HCT116 (cell line): ENCODE measurements around the gene TMEM178B. TPM values are rescaled to one million over a fixed set of nuclear protein-coding genes. Genes with fewer than 3 reads are reported as not detected.

Experiments used
- ATAC-seq: fragments of 200-7000 bp; cut with Tn5 transposase; 2 replicates; pipeline ENCODE4 v1.9.1; 2020; ENCODE audit warnings: mild to moderate bottlenecking, moderate library complexity
- BruUV-seq: library from RNA; stranded (reverse); fragments of 400-500 nt; replicated peaks from 2 replicates; lab custom pipeline; 2021; lab: Mats Ljungman, UMichigan
- CTCF ChIA-PET: fragments of 300-600 bp; sonication (Branson Sonifier 250); formaldehyde crosslinking; loops from one replicate; lab custom pipeline; 2021; ENCODE audit warnings: antibody characterized with exemption; lab: Charles Lee
- POLR2A ChIA-PET: fragments of 300-600, 350-600 bp; sonication (Branson Sonifier 250); formaldehyde crosslinking; loops from one replicate; lab custom pipeline; 2021; ENCODE audit warnings: antibody characterized with exemption; lab: Charles Lee
- RAD21 ChIA-PET, 2 experiments: fragments of 300-600 bp; sonication (Branson Sonifier 250); formaldehyde crosslinking; loops; one replicate each; lab custom pipeline; 2023; ENCODE audit warnings: low total read pairs in 2 of 2; ENCODE audit not compliant: uncharacterized antibody in 2 of 2, unreplicated experiment in 2 of 2, low non-redundant PET in 1 of 2; lab: Charles Lee
- DNase-seq: peaks from one replicate; pipeline ENCODE4 v3.0.0-alpha.2; 2010; ENCODE audit warnings: low read depth, low spot score
- H2AFZ ChIP-seq: fragments of 200-600 bp; shearing (Covaris generic), sonication (generic); 2 replicates; pipeline ENCODE4 v1.6.1; 2017; ENCODE audit warnings: low read depth, mixed run types, mixed read lengths, antibody characterized with exemption, low read length; ENCODE audit not compliant: poor library complexity, severe bottlenecking
- H3K27ac ChIP-seq: 2 replicates; pipeline ENCODE4 v1.5.1; 2012; ENCODE audit warnings: low read depth, low read length
- H3K27me3 ChIP-seq: fragments of 200-600 bp; sonication (generic); 2 replicates; pipeline ENCODE4 v1.6.1; 2016; ENCODE audit warnings: mixed run types, low read length, mixed read lengths; ENCODE audit not compliant: insufficient read depth
- H3K36me3 ChIP-seq, 2 experiments: fragments of 200-500 bp in 1 of 2; fragments of 200-600 bp in 1 of 2; sonication (Bioruptor generic) in 1 of 2; sonication (generic) in 1 of 2; 2 replicates each; pipeline versions ENCODE4 v1.5.1 to v1.6.1; 2014 to 2016; ENCODE audit warnings: low read length in 2 of 2, inconsistent platforms in 1 of 2, mixed read lengths in 1 of 2, mixed run types in 1 of 2; ENCODE audit not compliant: insufficient read depth in 2 of 2, control insufficient read depth in 1 of 2
- H3K4me1 ChIP-seq, 2 experiments: fragments of 200-600 bp in 1 of 2; sonication (generic) in 1 of 2; 2 replicates each; pipeline versions ENCODE4 v1.5.1 to v1.6.1; 2012 to 2017; ENCODE audit warnings: low read length in 2 of 2, inconsistent platforms in 1 of 2, mild to moderate bottlenecking in 1 of 2, mixed read lengths in 1 of 2, mixed run types in 1 of 2, moderate library complexity in 1 of 2; ENCODE audit not compliant: insufficient read depth in 2 of 2, control insufficient read depth in 1 of 2
- H3K4me2 ChIP-seq: fragments of 200-600 bp; sonication (generic); 2 replicates; pipeline ENCODE4 v1.6.1; 2017; ENCODE audit warnings: mixed run types, low read length, mixed read lengths
- H3K4me3 ChIP-seq, 2 experiments: fragments of 200-600 bp in 1 of 2; sonication (generic) in 1 of 2; replicated peaks in 1 of 2; 2 replicates each; pipeline ENCODE4 v1.5.1; 2011 to 2016; ENCODE audit warnings: low read length in 2 of 2, control low read depth in 1 of 2, low read depth in 1 of 2, mild to moderate bottlenecking in 1 of 2, mixed read lengths in 1 of 2, mixed run types in 1 of 2
- H3K79me2 ChIP-seq: fragments of 200-600 bp; sonication (generic); 2 replicates; pipeline ENCODE4 v1.6.1; 2017; ENCODE audit warnings: mild to moderate bottlenecking, mixed run types, low read length, moderate library complexity, mixed read lengths; ENCODE audit not compliant: insufficient read depth
- H3K9ac ChIP-seq: fragments of 200-600 bp; sonication (generic); 2 replicates; pipeline ENCODE4 v1.6.1; 2016; ENCODE audit warnings: low read length, mixed read lengths
- H3K9me2 ChIP-seq: fragments of 200-600 bp; sonication (generic), shearing (Covaris generic); 2 replicates; pipeline ENCODE4 v1.6.1; 2017; ENCODE audit warnings: mixed run types, mild to moderate bottlenecking, moderate library complexity; ENCODE audit not compliant: insufficient read depth
- H3K9me3 ChIP-seq, 2 experiments: fragments of 200-500 bp in 1 of 2; fragments of 200-600 bp in 1 of 2; sonication (Bioruptor generic) in 1 of 2; sonication (generic) in 1 of 2; 2 replicates each; pipeline ENCODE4 v1.6.1; 2014 to 2017; ENCODE audit warnings: low read length in 2 of 2, mixed read lengths in 2 of 2, inconsistent platforms in 1 of 2, low read depth in 1 of 2, mild to moderate bottlenecking in 1 of 2, mixed run types in 1 of 2, moderate library complexity in 1 of 2; ENCODE audit not compliant: control insufficient read depth in 1 of 2, insufficient read depth in 1 of 2
- H4K20me1 ChIP-seq: fragments of 200-600 bp; sonication (generic), shearing (Covaris generic); 2 replicates; pipeline ENCODE4 v1.6.1; 2017; ENCODE audit warnings: mixed run types, mild to moderate bottlenecking, moderate library complexity; ENCODE audit not compliant: insufficient read depth
- CBX3 ChIP-seq: IDR thresholded peaks from 2 replicates; pipeline ENCODE4 v1.6.1; 2012; ENCODE audit warnings: low read depth
- CEBPB ChIP-seq: IDR thresholded peaks from 2 replicates; pipeline ENCODE4 v1.6.1; 2012; ENCODE audit warnings: low read depth
- EGR1 ChIP-seq: IDR thresholded peaks from 2 replicates; pipeline ENCODE4 v1.6.1; 2012; ENCODE audit warnings: low read depth
- FOSL1 ChIP-seq: IDR thresholded peaks from 2 replicates; pipeline ENCODE4 v1.6.1; 2012; ENCODE audit warnings: low read depth
- JUND ChIP-seq: IDR thresholded peaks from 2 replicates; pipeline ENCODE4 v1.6.1; 2012
- MAX ChIP-seq: IDR thresholded peaks from 2 replicates; pipeline ENCODE4 v1.6.1; 2012
- POLR2A ChIP-seq: IDR thresholded peaks from 2 replicates; pipeline ENCODE4 v1.7.0; 2011; ENCODE audit warnings: borderline replicate concordance; ENCODE audit not compliant: insufficient read depth, insufficient read length; ENCODE audit errors: extremely low read depth
- POLR2AphosphoS5 ChIP-seq: IDR thresholded peaks from 2 replicates; pipeline ENCODE4 v1.6.1; 2011; ENCODE audit warnings: mild to moderate bottlenecking, low read depth, low read length, moderate library complexity
- RAD21 ChIP-seq: IDR thresholded peaks from 2 replicates; pipeline ENCODE4 v1.6.1; 2012; ENCODE audit warnings: low read depth, mild to moderate bottlenecking
- REST ChIP-seq: IDR thresholded peaks from 2 replicates; pipeline ENCODE4 v1.6.1; 2012; ENCODE audit warnings: low read depth
- SIN3A ChIP-seq: IDR thresholded peaks from 2 replicates; pipeline ENCODE4 v1.6.1; 2012; ENCODE audit warnings: low read depth
- SP1 ChIP-seq: IDR thresholded peaks from 2 replicates; pipeline ENCODE4 v1.6.1; 2012; ENCODE audit warnings: low read depth
- SRF ChIP-seq: IDR thresholded peaks from 2 replicates; pipeline ENCODE4 v1.6.1; 2012; ENCODE audit warnings: low read depth
- YY1 ChIP-seq: IDR thresholded peaks from 2 replicates; pipeline ENCODE4 v1.6.1; 2011; ENCODE audit warnings: low read length, low read depth, moderate library complexity, mild to moderate bottlenecking; ENCODE audit not compliant: insufficient replicate concordance; ENCODE audit errors: extremely low read depth
- ZBTB33 ChIP-seq: IDR thresholded peaks from 2 replicates; pipeline ENCODE4 v1.6.1; 2011; ENCODE audit warnings: mild to moderate bottlenecking, low read length, moderate library complexity; ENCODE audit not compliant: insufficient replicate concordance; ENCODE audit errors: extremely low read depth
- ZFX ChIP-seq: fragments of 450-650 bp; IDR thresholded peaks from 2 replicates; pipeline ENCODE4 v1.6.1; 2017
- ZNF274 ChIP-seq: fragments of 200-500 bp; sonication (Bioruptor generic); IDR thresholded peaks from 2 replicates; pipeline ENCODE4 v1.6.1; 2014; ENCODE audit warnings: mild to moderate bottlenecking, low read depth, low read length, inconsistent platforms
- intact Hi-C: fragments of 100-400 bp; cut with micrococcal nuclease; formaldehyde crosslinking; loops from 2 replicates; pipeline ENCODE4 v1.10.0; 2022
- total RNA-seq: library from RNA; stranded (reverse); gene quantifications from one replicate; pipeline ENCODE4 v1.2.1, GENCODE V29; 2021; ENCODE audit not compliant: unreplicated experiment
- TF ChIP-seq, protein P1 (sequence below): IDR thresholded peaks from 2 replicates; pipeline ENCODE4 v1.6.1; 2012
- TF ChIP-seq, protein P2 (sequence below), 3 experiments: fragments of 200-600 bp in 1 of 3; sonication (generic) in 1 of 3; IDR thresholded peaks in 2 of 3; conservative IDR thresholded peaks in 1 of 3; 2 replicates each; pipeline ENCODE4 v1.5.1; 2012 to 2017; ENCODE audit warnings: low read depth in 2 of 3, low read length in 2 of 3, antibody characterized with exemption in 1 of 3, borderline replicate concordance in 1 of 3, control low read depth in 1 of 3, mild to moderate bottlenecking in 1 of 3, mixed read lengths in 1 of 3, mixed run types in 1 of 3, moderate library complexity in 1 of 3; ENCODE audit not compliant: insufficient read depth in 1 of 3

The TMEM178B gene
- total RNA-seq, 1 experiment from 2014 or later = 0.02 TPM

GRCh38 chr7:141166926-141167325, 93.1 kb downstream of the TMEM178B start:
- BruUV-seq = no TSS peak

More at GRCh38 chr7:141166926-141167325, 93.1 kb downstream of the TMEM178B start:
- ChIA-PET POLR2A (no interaction called here), CTCF (no interaction called here), RAD21 (no interaction called here)
- Histone ChIP-seq H3K4me2 (no peak overlapping the region), H3K9me2 (no peaks in the 10 kb centered on the region), H3K9me3 (no peaks in the 10 kb centered on the region), H3K27ac (no peak overlapping the region), H3K4me1 (no peaks in the 10 kb centered on the region), H3K79me2 (no peaks in the 10 kb centered on the region), H3K27me3 (0 out of 2 replicates have a peak, but pooled peaks cover 7% of the 10 kb centered on the region), H3K9ac (no peak overlapping the region), H2AFZ (no peak overlapping the region), H3K4me3 (no peak overlapping the region), H4K20me1 (no peaks in the 10 kb centered on the region), H3K36me3 (no peaks in the 10 kb centered on the region)
- DNase-seq (no peak), ATAC-seq (no peak)
- intact Hi-C loops = no loop called here
- TF ChIP-seq EGR1 (no peak), POLR2A (no peak), CEBPB (no peak), ZBTB33 (no peak), SP1 (no peak), MAX (no peak), YY1 (no peak), SIN3A (no peak), CBX3 (no peak), RAD21 (no peak), ZFX (no peak), POLR2AphosphoS5 (no peak), JUND (no peak), FOSL1 (no peak), REST (no peak), SRF (no peak), ZNF274 (no peak)
- TF ChIP-seq, protein P1, sequence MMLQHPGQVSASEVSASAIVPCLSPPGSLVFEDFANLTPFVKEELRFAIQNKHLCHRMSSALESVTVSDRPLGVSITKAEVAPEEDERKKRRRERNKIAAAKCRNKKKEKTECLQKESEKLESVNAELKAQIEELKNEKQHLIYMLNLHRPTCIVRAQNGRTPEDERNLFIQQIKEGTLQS = no peak
- TF ChIP-seq, protein P2, sequence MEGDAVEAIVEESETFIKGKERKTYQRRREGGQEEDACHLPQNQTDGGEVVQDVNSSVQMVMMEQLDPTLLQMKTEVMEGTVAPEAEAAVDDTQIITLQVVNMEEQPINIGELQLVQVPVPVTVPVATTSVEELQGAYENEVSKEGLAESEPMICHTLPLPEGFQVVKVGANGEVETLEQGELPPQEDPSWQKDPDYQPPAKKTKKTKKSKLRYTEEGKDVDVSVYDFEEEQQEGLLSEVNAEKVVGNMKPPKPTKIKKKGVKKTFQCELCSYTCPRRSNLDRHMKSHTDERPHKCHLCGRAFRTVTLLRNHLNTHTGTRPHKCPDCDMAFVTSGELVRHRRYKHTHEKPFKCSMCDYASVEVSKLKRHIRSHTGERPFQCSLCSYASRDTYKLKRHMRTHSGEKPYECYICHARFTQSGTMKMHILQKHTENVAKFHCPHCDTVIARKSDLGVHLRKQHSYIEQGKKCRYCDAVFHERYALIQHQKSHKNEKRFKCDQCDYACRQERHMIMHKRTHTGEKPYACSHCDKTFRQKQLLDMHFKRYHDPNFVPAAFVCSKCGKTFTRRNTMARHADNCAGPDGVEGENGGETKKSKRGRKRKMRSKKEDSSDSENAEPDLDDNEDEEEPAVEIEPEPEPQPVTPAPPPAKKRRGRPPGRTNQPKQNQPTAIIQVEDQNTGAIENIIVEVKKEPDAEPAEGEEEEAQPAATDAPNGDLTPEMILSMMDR (IDR thresholded peaks at IDR 0.05 in 2 of 3, conservative IDR thresholded peaks at IDR 0.05 in 1 of 3; ENCODE audit: borderline replicate concordance in 1 of 3, insufficient read depth in 1 of 3, low read depth in 2 of 3, low read length in 2 of 3) = no peak
